ENCODE data around the gene KIAA0319L.
"Not testable (repeated sequence)": the region's sequence is repeated elsewhere in the genome, so short reads cannot be mapped to it uniquely, and the experiment has no call there.

Gene KIAA0319L

DNA sequence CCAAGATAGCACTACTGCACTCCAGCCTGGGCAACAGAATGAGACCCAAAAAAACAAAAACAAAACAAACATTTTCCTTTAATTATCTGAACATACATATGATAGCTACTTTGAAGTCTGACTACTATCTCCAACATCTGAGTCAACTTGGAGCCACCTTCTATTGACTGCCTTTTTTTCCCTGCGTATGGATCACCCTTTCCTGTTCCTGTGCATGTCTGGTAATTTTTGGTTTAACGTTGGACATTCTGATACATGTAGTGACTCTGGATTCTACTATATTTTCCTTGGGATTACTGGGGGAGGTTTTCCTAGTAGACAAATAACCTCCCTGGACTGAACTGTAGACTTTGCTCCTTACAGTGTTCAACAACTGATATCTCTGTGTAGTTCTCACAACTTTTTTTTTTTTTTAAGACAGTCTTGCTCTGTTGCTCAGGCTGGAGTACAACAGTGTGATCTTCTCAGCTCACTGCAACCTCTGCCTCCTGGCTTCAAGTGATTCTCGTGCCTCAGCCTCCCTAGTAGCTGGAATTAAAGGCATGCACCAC is 70.3 kb downstream of the KIAA0319L start:
- DNase-seq (ENCODE audit: low read depth), result no peak

DNA sequence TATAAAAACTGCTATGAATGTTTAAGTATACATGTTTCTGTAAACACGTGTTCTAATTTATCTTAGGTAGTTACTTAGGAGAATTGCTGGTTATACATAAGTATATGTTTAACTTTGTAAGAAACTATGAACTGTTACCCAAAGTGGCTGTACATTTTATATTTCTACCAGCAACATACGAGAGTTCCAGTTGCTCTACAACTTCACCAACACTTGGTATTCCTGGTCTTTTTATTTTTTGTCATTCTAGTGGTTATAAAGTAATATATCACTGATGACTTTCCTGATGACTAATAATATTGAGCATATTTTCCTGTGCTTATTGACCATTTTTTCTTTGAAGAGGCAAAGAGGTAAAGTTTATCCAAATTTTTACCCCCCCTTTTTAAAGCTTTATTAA is 76.0 kb downstream of the KIAA0319L start:
- no peak for DNase-seq (ENCODE audit: low read depth)

DNA sequence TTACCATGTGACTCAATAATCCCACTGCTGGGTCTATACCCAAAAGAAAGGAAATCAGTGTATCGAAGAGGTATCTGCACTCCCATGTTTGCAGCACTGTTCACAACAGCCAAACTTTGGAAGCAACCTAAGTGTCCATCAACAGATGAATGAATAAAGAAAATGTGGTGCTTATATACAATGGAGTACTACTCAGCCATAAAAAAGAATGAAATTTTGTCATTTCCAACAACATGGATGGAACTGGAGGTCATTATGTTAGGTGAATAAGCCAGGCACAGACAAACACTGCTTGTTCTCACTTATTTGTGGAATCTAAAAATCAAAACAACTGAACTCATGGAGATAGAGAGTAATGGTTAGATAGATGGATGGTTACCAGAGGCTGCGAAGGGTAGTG is 79.3 kb downstream of the KIAA0319L start:
- DNase-seq (ENCODE audit: low read depth), result no peak

DNA sequence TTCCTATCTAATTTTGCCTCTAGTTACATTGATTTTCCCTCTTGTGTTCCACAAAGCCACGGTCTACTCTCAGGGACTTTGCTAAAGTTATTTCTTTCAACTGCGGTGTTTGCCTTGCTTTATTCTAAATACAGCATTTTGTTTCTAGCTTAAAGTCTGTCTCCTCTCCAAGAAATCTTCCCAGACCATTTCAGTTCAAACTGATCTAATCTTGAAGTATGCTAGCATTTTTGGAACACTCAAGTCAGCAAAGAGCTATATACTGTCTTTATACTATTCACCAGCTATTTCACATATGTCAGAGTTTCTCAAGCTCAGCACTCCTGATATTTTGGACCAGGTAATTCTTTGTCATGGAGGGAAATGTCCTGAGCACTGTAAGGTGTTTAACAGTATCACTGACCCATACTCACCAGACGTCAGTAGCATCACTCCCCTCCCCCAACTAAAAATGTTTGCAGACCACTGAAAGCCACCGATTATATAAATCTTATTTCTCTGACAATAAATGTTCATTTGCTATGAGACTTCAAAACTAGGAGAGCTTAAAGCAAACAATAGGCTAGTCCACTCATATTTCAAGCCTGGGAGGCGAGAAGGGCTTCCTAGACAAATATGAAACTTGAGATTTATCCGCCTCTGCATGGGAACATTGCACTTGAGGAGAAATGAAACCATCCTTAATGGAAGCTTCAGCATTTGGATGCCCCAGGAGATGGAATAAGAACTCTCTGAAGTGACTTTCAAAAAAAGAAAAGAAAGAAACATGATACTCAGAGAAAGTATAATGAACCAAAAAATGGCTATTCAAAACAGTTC is 81.1 kb downstream of the KIAA0319L start:
- no peak for DNase-seq (ENCODE audit: low read depth)

- no peak for DNase-seq (ENCODE audit: low read depth)
Observed at GRCh38 chr1:35475356-35475755, 81.8 kb downstream of the KIAA0319L start.

DNA sequence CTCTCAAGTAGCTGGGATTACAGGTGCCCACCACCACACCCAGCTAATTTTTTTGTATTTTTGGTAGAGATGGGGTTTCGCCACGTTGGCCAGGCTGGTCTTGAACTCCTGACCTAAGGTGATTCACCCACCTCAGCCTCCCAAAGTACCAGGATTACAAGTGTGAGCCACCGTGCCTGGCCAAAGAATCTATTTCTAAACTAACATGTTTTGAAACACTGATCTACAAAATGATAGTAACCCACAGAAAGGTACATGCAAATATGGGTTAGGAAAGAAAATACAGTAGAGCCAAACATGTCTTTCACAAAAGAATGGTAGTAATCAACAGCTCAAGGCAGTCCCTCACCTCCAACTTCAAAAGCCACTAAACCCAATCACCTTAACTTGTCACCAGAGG is 84.0 kb downstream of the KIAA0319L start:
- not testable (repeated sequence) for DNase-seq (ENCODE audit: low read depth)

DNA sequence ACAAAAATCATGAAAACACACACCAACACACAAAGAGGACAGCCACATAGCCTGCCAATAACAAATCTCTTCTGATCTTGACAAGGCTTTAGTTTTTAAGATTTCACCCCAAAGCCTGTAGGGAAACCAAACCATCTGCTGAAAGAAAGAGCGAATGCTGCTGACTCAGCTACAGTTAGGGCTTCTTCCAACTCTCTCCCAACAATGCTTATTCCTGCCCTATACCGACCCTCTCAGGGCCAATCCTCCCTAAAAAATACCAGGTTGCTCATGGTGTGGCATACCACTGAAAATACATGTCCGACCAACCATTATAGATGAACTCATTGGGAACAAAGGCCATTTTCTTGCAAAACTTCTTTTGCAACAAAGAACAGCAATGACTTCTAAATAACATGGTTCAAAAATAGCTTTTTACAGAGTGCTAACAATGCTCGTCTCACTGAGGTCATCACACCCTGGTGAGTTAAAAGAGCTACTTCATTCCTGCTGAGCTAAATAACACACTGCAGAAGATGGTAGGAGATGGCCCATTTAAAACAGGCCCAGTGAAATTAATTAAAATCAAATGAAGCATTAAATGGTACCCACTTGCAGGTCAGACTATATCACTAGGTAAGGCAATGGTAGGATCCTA is 86.1 kb downstream of the KIAA0319L start:
- no peak for DNase-seq (ENCODE audit: low read depth)

DNA sequence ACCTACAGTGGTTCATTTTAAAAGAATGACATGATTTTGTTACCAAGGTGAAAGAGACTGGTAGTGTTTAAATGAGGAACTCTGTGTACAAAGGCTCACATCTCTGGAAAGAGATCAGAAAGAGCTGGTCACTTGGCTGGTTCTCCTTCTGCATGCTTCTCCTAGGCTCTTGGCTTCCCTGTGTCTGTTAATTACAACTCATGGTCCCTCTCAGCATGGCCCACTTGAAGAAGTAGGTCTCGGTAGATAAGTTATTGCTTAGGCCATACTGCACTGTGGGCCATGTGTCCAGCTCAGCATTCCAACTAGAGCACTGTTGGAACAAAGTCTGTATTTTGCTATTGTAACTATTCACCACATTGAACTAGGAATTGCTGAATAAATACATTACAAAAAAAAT is 91.1 kb downstream of the KIAA0319L start:
- DNase-seq (ENCODE audit: low read depth), result no peak

- DNase-seq (ENCODE audit: low read depth), result not testable (repeated sequence)
Observed at GRCh38 chr1:35463749-35464148, 93.5 kb downstream of the KIAA0319L start.

DNA sequence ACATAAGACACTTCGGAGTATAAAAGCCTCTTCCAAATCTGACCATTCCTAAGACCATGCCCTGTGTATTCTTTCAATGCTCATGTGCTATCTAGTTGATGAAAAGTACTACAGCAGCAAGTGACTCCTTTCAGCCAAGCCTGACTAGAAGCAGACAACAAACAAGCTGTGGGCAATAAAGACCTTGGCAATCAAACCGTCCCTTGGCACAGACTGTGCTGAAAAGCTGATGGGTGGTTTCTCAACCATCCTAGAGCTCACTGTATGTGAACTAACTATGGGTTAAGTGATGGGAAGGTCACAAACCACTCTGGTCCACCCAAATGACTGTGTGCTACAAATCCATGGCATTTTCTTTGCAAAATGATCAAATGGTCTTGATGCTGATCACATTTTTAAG is 94.0 kb downstream of the KIAA0319L start:
- DNase-seq (ENCODE audit: low read depth), result no peak

DNA sequence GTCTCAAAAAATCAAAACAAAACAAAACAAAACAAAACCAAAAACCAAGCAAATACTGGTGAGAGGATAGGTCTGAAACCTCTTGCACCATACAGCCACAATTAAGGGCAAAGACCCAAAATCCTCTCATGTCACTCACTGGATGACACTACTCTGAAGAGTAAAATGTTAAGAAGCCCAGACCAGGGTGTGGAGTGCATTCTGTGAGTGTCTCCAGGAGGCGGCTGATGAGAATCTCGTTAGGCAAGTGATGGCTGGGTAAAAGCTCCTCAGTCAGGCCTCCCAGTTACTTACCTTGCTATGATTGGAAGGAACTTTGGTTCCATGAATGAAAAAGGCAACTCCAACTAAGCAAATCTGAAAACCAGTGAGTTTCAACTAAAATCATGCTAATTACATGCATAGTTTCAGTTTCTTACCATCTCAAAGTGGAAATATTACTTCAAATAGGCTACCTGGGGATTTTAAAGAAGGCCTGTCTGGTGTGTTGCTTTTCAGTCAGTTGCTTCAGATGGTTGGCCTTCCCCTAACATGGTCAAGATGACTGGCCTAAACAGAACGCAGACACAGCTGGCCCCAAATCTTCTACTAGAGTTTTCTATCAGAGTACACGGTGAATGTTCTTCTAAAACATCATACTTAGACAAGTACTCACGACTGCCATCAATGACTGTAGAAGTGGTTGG is 95.1 kb downstream of the KIAA0319L start:
- DNase-seq (ENCODE audit: low read depth), result no peak

GRCh38 chr1:35460796-35461195 is 96.4 kb downstream of the KIAA0319L start:
- no peak for DNase-seq (ENCODE audit: low read depth)

DNA sequence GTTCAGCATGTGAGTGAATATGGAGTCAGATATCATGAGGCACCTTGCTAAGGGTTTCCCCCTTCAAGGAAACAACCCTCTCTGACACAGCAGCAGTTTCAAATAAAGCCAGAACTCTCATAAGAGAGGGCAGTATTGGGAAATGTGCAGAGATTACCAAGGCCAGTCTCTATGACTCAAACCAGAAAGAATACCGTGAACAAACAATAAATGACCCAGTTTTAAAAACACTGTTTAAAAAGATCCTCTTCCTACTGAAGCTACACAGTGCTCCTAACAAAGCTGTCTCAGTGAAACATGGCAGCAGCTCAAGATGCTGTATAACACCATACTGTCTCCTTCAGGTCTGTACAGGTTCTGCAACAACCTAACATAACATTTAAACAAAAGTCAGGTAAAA is 102.6 kb downstream of the KIAA0319L start:
- no peak for DNase-seq (ENCODE audit: low read depth)

DNA sequence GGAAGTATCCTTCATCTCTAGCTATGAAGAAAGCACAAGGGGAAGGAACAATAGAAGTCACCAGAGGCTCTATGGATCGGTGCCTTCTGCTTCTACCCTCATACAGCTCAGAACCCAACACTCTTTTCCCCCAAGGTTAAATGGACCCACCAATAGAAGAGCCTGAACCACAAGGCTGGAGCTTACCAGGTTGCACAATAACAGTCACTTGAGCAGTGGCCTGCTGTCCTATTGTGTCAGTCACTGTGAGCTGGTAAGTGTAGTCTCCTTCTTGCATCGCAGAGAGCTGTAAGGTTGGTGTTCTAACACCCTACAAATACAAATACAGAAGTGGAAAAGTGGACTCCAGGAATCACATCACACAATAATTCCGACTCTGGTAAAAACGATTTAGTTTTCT is 103.0 kb downstream of the KIAA0319L start:
- no peak for DNase-seq (ENCODE audit: low read depth)

DNA sequence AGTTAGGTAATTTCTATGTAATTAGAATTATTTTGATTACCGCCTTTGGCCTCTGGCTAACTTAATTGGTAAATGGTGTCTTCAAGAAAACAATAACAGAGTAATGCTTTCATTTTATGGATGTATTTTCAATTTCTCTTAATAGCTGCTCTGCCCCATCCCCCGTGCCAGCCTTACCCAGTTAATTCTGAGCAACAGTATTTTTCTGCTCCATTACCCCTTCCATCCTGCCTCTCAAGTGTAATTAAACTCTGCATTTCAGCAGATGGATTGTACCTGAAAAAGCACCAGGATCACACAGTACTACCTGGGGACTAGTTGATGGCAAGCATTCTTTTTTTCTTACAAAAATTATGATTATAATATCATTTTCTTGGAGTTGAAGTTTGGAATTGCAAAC is 104.2 kb downstream of the KIAA0319L start:
- no peak for DNase-seq (ENCODE audit: low read depth)

GRCh38 chr1:35452106-35452774 is 105.0 kb downstream of the KIAA0319L start:
- no peak for DNase-seq (ENCODE audit: low read depth)

DNA sequence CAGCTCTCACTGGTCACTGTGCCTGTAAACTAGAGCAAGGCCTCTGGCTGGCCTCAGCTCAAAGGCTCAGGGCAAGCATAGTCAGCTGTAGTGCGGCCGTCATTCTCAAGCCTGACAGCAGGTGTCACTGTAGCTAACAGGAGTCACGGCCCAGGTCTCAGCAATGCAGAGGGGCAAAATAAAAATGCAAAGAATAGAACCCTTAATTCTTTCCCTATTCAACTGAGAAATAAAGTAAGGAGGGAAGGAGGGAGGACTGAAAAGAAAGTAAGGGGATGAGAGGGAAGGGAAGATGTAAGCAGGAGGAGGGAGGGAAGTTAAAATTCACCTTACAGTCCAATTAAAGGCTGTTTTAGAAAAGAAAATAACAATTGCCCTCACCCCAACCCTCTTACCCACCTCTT is 106.1 kb downstream of the KIAA0319L start:
- peak; percentile 71 for DNase-seq (ENCODE audit: low read depth)

- no peak for DNase-seq (ENCODE audit: low read depth)
Observed at GRCh38 chr1:35449334-35450008, 107.7 kb downstream of the KIAA0319L start.

DNA sequence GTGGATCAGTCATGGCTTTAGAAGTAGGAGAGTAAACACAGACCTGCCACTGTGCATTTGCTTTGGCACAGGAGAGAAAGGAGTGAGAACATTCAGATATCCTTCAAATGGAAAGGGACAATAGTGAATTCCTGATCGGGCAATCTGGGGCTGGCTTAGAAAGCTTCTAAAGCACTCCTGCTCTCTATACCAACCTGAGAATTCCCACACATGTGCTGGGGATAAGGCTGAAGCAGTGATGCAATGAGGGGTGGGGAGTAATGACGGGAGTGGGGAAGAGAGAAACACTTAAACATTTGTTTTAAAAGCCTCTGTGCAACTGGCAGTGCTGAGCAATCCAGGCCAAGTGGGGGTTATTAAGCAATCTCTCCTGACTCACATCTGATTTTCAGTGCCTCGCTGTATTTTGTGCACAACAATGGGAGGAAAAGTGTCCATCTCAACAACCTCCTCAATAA is 108.8 kb downstream of the KIAA0319L start:
- DNase-seq (ENCODE audit: low read depth), result no peak

DNA sequence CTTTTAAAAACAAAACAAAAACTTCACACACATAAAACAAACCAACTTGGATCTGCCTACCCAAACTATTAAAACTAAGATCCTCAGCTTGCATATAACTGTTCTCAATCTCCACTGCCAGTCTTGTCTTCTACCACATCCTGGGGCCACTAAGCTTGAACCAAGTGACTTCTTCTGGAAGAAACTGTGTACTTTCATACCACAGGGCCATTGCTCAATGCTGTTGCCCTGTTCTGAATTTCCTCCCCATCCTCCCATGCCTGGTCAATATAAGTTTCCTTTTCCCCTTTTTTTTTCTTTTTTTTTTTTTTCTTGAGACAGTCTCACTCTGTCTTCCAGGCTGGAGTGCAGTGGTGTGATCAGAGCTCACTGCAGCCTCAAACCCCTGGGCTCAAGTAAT is 109.9 kb downstream of the KIAA0319L start:
- DNase-seq (ENCODE audit: low read depth), result no peak

DNA sequence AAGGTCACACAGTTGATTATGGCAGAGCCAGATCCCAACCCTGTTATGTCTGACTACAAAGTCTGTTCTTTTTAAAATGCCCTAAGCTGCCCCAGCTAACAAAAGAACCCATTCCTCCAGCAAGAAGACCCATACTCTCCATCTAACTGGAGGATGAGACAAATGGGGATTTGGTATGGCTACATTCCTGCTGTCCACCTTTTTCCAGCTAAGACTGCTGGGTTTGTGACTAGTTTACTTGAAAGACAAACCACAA is 112.8 kb downstream of the KIAA0319L start:
- no peak for DNase-seq (ENCODE audit: low read depth)

Data from activated T-cell treated with anti-CD3 and anti-CD28 coated beads for 1 hour (primary cell).